Activated T-helper 1 cell treated with Interleukin-2 at 50 U/mL for 16 hours (primary cell): Measurements from ENCODE around the gene CNTNAP5.

ENCODE experiments used
- DNase-seq: peaks from one replicate; pipeline ENCODE4 v3.0.0-alpha.2; 2020; ENCODE audit warnings: low read depth

The CNTNAP5 gene

DNA sequence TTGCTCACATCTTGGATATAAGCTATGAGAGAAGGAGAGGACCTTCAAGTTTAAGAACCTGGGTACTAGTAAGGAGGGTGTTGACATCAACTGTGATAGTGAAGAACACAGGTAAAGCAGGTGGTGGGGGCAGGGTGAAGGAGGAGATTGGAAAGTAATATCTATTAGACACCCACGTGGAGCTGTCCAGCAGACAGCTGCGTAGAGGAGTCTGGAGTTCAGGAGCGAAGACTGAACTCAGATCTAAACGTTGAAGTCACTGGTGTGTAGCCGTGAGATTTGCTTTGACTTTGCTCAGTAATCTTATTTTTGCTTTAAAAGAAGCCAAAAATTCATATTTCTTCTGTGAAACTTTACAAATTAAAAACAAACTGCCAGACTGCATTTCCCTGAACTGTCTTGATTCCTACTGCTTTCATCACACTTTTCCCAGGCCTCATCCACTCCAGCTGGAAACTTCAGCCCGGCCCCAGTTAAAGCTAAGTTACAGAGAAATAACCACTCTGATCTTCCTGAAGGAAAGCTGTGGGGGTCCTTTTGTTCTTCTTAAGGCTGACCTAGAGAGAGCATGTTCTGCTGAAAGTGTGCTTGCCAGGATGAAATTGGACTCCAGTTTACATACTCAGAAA is 533.3 kb downstream of the CNTNAP5 start:
- no peak for DNase-seq

DNA sequence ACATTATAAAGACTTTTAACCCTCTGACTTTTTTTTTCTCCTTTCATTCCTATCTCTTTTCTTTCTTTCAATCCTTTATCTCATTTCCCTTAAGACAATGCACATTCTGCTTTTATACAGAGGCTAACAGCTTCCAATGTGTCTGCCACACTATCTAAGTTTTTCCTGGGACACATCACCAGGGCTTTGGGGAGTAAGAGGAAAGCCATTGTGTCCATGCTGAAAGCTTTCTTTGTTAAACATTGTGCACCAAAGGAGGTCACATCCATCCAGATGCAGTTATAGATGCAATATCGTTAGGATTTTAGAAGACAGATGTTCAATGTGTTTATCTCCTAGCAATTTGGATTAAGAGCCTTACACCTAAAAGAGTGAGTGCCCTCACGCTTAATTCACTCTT is 534.1 kb downstream of the CNTNAP5 start:
- DNase-seq: no peak

DNA sequence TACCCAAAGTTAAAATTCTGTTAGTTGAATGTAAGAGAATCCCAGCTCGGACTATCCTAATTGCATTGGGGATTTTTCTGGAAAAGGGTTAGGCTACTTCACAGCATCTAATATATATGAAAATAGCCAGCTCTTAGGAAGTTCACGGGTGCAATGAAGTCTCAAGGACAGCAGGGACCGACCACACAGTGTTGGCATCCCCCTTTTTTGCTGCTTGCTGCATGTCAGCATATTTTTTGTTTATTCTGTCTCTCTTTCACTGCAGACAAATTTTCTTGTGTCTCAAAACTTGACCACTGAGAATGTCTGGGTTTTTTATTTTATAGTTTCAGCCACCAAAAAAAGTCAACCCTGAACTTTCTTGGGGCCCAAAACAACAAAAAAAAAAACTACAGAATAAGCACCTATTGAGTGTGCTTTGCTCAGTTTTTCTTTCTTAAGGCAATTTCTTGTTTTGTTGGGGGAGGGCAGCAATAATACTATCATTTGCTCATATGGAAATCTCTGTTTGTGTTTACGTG is 535.6 kb downstream of the CNTNAP5 start:
- DNase-seq: no peak

DNA sequence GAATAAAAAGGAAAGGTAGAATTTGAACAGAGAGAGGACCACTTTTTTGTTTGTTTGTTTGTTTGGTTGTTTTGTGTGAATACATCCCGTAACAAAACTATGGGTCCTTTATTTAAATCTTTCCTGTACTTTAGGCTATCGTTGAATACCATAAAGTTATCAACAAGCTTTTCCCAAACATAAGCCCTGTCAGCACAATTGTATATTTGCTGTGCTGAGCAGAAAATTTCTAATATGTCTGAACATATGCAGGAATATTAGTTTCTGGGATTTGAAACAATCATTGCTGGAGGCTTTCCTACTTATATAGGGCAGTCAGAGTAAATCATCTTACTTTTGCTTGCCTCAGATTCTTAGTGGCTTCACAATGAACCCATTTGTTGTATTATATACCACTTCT is 536.4 kb downstream of the CNTNAP5 start:
- DNase-seq: no peak

DNA sequence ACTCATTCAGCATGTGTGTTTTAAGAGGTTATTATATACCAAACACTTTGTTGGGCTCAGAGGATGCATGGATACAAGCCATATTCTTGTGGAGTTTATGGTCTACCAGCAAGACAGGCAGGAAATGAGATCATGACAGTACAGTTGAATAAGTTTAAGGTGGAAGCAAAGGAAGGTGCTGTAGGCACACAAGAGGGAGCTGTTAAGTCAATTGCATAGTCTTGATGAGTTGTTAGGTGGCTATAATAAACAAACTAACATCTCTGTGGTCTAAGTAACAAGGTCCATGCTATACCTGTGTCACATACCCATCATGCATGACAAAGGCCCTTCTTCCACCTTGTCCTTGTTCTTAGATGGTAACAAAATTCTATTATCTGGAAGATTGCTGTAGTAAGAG is 538.3 kb downstream of the CNTNAP5 start:
- DNase-seq: no peak

DNA sequence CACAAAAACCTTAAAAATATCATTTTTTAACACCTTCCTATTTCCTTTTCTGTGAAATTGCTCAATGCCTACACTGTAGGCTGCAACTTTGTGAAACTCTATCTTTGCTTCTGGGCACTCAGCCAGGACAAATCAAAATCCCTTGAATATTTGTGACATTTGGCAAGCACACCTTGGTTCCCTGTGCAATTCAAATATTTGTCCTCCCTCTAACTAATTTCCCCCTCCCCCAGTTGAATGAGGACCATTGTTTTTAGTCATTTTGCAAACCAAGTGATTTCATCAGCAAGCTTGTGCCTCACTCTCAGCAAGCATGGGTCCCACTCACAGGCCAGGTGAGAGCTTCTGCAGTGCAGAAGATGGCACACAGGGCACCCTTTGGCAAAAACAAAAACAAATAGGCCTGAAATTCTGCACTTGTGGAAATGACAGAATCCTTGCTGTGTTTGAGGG is 541.5 kb downstream of the CNTNAP5 start:
- DNase-seq: no peak

DNA sequence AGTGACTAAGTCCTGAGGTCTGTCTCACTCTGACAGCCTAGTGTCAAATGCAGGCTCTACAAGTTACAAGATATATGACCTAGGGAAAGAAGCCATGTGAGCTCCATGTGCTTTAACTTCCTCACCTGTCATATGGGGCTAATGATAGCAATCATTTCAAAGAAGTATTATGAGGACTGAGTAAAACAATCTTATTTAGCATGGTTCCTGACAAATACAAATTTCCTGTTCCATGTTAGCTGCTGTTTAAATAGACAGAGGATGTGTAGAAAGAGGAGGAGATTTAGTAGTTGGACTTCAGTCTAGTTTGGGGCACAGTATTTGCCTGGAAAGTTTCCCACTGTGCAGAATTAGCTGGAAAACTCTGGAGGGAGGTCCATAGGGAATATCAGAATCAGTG is 545.8 kb downstream of the CNTNAP5 start:
- no peak for DNase-seq

DNA sequence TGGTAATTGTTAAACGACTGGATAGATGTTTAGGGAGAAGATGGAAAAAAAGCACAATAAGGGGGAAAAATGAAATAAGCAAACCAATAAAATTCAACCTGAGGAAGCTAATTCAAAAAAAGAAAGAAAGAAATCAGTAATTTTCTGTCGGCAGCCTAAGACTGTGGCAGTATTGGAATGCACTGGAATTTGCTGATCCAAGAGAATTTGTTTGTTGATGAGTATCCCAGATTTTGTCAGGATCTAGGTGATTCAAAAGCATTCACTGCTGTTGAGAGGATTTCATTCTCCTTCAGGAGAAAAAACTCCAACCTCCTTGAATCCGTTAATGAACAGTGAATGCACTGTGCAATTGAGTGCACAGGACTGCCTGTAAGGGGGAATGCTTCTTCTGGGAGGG is 546.7 kb downstream of the CNTNAP5 start:
- DNase-seq: no peak

DNA sequence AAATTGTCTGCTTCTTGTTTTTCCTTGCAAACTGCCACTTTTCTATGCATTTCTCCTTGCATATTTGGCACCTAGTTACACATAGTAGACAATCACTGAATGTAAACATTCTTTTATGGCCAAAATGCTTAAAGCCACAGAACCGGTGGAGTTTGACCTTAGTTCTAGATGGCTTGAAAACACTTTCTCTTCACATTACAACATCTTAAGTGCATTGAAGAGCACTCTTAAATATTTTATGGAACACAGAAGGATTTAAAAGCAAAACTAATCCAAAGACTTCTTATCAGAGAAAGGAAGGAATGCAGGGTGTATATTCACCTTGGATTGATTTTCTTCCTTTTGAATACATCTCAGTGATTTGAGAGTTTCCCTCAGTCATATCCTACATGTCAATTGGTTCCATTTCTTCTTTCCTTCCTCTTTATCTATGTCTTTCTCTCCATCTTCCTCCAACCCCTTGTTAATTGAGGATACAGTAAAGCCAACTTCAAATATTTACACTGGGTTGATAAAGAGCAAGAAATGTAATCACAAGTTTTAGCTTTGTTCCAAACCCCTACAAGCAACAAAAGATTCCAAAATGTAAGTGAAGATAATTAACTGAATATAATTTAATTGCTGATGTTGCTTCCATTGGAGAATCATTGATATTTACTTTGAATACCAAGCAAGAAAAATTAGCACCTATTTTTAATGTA is 548.0 kb downstream of the CNTNAP5 start:
- no peak for DNase-seq

DNA sequence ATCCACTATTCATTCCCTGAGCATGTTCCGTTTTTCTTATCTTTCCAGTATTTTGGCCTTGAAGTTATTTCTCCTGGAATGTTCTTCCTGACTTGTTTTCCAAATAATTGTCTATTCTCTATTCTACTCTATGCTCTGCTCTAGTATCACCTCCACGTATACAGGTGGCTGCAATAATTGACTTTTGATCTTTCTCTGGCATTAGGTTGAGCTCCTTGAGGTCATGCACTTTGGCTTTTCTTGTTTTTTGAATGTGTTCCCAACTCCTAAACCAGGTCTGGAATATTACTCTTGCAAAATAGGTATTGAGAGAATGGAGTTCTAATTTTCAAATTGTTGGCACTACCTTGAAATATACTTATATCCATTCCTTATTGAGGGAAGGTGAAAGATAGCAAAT is 550.4 kb downstream of the CNTNAP5 start:
- DNase-seq: no peak

DNA sequence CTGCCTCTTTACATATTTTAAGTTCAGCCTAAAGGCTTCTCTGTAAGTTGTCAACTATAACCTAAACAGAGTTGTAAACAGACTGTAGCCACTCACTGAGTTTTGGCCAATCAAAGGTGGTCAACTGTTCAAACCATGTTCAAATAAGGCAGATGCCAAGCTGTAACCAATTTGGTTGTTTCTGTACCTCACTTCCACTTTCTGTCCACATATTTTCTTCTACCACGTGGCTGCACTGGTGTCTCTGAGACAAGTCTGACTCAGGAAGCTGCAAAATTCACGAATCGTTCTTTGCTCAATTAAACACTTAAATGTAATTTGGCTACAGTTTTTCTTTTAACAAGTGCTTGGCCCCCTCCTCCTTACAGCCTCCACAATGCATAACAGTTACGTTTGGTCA is 555.2 kb downstream of the CNTNAP5 start:
- no peak for DNase-seq

DNA sequence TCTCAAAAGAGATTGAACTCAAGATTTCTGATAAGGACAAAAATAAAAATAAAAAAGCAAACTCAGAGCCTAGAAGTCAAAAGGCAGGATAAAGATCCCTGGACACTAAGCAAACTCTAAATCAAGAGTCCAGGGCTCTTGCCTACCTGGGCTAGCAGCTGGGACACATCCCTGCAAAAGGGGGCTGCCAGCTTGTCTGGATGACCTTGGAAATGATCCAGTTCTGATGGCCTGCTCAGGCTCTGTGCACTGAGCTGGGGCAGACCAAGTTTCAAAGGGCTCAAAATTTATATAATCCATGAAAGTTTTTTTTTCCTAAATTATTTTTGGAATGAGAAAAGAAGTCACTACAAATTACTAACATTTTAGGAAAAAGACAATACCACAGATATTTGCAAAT is 557.3 kb downstream of the CNTNAP5 start:
- no peak for DNase-seq

DNA sequence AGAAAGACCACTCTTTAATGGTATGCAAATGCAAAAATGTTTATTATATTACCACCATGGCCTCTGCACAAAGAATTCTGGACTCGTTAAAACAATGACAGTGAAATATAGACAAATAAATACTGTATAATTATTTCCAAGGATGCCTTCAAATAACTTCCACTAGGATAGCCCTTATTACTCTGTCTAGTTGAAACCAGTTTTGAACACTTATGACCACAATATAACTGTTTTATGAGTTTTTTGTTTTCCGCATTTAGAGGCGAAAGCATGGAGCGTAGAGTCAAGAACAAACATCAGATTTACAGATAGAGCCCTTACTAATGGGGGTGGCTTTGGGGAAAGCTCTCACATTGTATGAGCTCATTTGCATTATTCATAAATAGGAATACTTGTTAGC is 559.5 kb downstream of the CNTNAP5 start:
- DNase-seq: no peak

DNA sequence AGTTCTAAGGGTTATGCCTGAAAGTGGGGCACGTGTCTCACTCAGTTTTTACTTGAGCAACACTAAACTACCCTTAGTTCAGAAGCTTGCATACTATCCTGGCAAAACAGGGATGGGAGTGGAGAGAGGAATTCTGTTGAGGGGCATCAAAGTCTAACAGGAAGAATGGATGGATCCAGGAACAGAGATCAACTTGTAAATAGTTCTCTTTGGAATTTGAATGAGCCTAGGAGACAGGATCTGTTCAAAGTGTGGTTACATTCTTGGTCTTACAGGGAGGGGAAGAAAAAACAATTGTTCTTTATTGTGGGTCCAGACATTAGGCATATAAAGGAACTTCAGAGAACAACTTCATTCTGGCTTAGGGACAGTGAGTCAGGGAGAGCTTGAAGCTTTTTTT is 560.2 kb downstream of the CNTNAP5 start:
- DNase-seq: no peak

DNA sequence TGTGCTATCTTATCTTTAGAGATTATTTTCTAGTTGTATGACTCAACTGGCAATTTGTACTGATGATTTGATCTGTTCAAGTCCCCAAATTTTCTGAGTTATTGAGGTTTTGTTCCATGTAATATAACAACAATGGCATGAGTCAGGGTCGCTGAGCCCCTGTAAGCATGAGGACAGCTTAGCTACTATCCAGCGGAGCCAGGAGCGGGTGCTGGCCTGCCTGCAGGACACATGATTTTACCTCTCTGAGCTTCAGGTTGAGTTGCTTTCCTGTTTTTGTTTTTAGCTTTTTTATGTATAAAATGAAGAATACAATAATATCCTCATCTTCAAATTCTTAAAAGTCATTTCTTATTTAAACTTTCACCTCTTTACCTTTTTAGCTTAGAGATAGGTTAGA is 561.1 kb downstream of the CNTNAP5 start:
- DNase-seq: no peak

DNA sequence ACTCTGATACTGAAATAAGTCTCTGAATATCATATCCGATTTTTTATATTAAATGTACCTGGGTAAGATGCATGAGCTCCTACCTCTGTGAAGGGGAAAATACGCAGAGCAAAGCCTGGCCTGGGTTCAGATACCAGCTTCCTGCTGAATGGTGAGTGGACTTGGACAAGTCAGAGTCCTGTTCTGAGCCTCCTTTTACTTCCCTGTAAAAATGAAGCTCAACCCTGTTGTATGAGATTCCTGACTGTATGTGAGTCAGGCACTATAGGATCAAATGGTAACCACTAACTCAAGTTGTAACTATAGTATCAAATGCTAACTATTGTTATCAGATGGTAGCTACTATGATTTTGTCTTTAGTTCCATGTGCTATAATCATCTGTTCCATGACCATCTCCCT is 561.7 kb downstream of the CNTNAP5 start:
- DNase-seq: no peak

DNA sequence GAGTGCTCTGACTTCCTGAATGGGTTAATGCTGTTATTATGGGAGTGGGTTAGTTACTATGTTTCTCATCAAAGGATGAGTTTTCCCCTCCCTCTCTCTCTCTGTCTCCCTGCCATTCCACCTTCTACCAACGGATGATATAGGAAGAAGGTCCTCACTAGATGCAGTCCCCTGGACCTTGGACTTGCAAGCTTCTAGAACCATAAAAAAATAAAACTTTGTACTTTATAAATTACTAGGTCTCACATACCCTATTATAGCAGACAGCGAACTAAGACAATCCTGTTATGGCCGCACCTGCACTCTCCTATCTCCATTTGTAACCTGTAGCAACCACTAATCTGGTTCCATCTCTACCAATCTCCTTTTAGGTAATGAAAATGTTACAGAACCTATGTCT is 564.9 kb downstream of the CNTNAP5 start:
- no peak for DNase-seq

DNA sequence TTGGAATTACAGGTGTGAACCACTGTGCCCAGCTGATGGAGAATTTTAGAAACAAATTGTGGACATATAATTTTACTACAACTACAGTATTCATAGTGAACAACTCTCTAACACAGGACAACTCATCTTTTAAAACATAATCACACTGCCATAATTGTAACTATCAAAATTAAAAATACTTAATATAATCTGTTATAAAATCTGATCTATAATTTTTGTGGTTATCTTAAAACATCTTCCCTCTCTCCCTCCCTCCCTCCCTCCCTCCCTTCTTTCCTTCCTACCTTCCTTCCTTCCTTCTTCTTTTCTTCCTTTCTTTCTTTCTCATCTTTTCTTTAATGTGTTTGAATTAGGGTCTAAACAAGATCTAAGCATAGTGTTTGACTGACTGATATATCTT is 577.7 kb downstream of the CNTNAP5 start:
- DNase-seq: no peak

DNA sequence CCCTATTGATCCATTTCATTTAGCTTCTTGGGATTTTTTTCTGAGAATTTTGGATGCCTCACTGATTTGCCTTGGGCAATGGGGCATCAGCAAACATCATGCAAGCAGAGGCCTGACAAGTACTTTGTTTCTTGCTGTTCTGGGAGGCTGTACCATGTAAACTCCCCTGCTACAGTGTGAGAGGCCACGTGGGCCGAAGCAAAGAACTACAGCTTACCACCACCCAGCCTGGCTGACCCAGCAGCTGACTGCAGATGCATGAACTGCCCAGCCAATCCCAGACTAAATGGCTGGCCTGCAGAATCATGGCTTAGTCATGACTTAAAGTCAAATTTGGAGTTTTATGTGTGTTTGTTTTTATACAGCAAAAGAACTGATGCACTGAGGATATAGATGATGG is 579.9 kb downstream of the CNTNAP5 start:
- DNase-seq: no peak

DNA sequence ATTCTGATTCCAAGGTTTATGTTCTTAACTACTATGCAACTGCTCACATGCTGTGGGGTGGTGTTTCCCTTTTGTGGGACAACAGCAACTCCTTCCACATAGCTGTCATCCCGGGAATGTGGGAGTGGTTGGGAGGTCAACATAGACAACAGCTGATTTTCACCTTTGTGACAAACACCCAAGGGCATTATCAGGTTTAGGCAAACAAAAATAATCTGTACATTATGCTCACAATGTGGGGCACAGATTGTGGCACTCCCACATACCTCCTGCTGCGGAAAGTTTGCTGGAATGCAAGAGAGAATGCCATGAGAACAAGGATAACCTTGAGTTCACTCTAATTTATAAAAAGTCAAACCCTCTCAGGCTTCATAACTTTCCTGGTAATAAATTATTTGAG is 582.6 kb downstream of the CNTNAP5 start:
- no peak for DNase-seq

DNA sequence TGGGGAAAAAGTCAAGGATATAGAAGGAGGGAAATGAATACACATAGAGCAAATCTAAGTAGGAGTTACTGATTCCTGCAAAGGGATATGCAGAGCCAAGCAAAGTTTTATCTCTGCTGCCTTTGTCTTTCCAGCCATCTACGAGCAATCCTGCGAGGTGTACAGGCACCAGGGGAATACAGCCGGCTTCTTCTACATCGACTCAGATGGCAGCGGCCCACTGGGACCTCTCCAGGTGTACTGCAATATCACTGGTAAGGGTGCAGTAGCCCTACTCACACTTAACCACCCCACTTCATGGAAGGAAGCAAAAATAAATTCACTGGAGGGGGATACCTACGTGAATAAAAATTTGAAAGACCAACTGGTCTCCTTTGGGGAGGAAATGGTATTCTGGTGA is 584.6 kb downstream of the CNTNAP5 start:
- DNase-seq: no peak

DNA sequence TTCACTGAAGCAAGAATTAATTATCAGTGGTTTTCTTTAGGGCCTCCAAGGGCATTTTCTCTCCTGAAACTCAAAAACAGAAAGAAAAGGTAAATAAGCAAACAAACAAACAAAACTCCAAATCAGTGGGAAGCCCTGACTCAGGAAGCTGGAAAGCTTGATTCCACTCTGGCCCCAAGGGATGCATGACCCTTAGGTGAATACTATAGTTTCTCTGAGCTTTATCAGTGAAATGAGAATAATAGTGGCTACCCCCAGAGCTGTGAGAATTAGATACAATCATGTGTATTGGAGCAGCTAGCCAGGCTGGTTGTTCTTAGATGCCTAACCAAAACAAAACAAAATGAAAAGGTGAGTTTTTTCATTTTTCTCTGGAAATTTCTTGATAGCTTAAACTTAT is 585.1 kb downstream of the CNTNAP5 start:
- no peak for DNase-seq

DNA sequence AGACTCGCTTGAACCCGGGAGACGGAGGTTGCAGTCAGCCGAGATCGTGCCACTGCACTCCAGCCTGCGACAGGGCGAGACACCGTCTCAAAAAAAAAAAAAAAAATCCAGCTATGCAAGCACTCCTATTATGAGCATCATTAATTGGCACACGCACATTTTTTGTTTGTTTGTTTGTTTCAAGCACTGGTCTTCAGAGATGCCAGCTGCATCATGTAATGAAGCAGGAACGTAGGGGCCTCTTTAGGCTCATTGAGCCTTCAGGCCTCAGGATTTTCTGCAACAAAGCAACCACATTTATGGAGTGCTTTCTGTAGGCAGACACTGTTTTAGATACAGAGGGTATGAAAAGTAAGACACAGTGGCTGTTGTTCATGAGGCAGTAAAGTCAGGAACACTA is 585.8 kb downstream of the CNTNAP5 start:
- DNase-seq: no peak

DNA sequence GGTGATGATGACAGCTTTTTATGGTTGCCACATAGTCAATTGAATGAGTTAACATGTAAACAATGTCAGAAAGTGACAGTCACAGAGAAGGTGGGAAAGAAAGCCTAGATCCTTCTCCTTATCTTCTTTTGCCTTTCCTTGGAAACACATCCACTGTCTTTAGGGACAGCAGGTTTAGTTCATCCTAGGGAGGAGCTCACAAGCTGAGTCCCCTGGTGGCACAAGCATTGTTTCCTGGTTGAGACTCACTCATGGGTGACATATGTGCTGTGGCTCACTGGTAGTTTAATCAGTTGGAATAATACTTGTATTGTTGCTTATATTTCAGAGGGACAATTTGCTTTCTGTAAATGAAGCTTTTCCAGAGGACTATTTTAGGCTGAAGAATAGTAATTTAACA is 598.5 kb downstream of the CNTNAP5 start:
- DNase-seq: no peak
